Measurements from ENCODE around the gene ARHGAP1.

ARHGAP1 gene

DNA sequence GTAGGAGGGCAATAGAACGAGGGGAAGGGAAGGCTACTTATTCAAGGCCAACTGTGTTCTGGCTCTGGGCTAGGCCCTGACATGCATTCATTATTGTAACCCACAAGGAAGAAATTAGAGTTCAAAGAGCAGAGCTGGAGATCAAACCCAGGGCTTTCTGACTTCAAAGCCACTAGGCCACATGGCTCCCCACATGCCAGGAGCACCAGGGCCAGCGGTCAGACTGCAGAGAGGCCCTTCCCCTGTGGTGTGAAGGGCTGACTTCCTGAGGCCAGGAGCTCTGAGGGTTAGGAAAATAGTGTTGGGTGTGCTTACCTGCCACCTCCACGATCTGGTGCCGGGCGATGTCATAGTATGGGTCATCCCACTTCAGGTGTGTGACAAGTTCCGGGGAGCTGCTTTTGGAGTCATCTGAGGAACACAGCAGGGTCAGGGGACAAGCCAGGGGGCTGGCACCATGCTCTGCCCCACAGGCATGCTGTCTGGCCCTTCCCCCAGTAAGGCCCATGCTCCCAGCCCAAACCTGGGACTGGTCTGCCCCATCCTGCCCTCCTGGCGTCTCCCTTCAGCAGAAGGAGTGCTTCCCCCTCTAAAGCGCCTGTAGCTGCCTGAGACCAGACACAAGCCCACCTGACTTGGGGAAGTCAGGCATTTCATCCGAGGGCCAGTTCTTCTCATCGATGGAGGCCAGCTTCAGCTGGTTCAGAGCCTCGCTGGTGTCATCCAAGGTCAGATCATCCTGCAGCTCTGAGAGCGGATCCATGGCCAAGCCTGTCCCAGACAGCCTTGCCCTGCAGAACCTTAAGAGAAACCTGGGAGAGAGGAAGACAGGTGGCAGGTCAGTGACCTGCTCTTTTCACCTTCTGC lies 4.8 kb downstream of the ARHGAP1 start:
- DNase-seq (ENCODE audit: low read depth in 1 of 2, low spot score in 1 of 2): no peak

DNA sequence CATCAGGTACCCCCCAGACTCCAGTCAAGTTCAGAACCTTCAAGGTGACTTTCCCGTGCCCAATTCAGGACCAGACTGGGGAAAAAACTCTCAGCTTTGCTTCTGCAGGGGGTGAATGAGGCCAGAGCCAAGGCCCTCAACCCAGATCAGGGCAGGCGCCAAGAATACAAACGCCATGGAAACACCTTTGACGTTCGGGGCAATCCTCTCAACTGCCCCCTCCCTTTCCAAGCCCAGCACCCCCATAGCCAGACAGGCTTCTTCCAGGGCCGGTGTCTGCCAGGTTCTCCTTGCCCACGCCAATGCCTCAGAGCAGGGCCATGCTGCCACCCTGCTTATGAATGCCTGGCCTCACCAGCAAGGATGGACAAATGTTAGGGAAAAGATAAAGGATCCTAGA lies 5.8 kb downstream of the ARHGAP1 start:
- no peak for DNase-seq (ENCODE audit: low read depth in 1 of 2, low spot score in 1 of 2)

DNA sequence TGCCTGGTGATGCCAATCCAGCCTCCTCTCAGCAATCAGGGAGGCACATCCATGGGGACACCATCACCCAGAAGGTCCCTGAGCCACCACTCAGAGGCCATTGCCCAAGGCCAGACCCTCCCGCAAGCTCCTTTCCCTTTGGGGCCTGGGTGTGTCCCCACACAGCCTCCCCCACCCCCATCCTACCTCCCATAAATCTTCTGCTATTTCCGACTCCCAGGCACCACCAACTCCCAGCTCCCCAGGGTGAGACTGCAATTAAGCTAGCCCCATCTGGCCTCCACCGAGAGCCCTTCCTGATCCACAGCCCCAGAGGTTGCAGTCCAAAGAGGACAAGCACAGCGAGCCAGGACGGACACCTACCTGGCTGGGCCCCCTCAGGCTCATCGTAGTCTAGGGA lies 6.3 kb downstream of the ARHGAP1 start:
- no peak for DNase-seq (ENCODE audit: low read depth in 1 of 2, low spot score in 1 of 2)

GRCh38 chr11:46693597-46694012 lies 6.8 kb downstream of the ARHGAP1 start:
- no peak for DNase-seq (ENCODE audit: low read depth in 1 of 2, low spot score in 1 of 2)

- no peak for DNase-seq (ENCODE audit: low read depth in 1 of 2, low spot score in 1 of 2)
Measured at GRCh38 chr11:46692450-46692849, 8.0 kb downstream of the ARHGAP1 start.

- no peak for DNase-seq (ENCODE audit: low read depth in 1 of 2, low spot score in 1 of 2)
Measured at GRCh38 chr11:46690702-46691101, 9.7 kb downstream of the ARHGAP1 start.

DNA sequence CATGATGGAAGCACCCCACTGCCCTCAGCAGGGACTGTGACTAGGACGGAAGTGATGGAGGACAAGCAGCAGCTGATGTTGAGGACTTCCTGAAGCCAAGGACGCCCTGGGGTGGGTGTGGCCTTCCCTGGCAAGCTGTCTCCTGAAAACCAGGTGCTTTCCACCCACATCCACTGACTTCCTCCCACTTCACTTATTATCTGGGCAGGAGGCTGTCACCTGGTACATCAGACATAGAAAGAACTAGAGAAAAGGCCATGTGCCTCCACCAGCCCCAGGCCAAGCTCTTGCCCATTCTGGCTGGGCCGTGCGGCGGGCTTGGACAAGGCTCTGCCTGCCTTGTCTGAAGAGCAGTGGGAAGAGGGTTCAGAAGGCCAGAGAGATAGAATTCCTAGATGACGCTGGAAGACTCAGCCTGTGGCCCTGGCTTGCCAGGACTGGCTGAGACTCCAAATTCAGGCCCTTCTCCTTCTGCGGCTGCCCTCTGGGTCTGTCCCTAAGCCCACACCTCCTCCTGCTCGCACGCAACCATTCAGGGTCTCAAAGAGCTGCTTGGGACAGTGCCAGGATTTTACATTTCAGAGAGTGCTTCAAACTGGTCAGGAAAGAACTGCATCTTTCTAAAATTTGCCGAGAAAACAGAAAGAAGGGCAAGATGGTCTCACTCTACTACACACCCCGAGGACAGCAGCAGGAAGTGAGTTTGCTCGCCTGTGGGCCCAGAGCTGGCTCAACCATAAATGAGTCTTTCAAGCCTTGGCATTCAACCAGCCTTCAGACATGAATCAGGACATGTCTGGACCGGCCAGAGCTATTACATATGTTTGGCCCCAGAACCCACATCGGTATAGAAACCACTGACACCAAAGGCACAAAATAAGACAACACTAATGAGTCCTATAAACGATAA lies 13.3 kb downstream of the ARHGAP1 start:
- no peak for DNase-seq (ENCODE audit: low read depth in 1 of 2, low spot score in 1 of 2)

GRCh38 chr11:46684367-46684766 lies 16.1 kb downstream of the ARHGAP1 start:
- no peak for DNase-seq (ENCODE audit: low read depth in 1 of 2, low spot score in 1 of 2)

DNA sequence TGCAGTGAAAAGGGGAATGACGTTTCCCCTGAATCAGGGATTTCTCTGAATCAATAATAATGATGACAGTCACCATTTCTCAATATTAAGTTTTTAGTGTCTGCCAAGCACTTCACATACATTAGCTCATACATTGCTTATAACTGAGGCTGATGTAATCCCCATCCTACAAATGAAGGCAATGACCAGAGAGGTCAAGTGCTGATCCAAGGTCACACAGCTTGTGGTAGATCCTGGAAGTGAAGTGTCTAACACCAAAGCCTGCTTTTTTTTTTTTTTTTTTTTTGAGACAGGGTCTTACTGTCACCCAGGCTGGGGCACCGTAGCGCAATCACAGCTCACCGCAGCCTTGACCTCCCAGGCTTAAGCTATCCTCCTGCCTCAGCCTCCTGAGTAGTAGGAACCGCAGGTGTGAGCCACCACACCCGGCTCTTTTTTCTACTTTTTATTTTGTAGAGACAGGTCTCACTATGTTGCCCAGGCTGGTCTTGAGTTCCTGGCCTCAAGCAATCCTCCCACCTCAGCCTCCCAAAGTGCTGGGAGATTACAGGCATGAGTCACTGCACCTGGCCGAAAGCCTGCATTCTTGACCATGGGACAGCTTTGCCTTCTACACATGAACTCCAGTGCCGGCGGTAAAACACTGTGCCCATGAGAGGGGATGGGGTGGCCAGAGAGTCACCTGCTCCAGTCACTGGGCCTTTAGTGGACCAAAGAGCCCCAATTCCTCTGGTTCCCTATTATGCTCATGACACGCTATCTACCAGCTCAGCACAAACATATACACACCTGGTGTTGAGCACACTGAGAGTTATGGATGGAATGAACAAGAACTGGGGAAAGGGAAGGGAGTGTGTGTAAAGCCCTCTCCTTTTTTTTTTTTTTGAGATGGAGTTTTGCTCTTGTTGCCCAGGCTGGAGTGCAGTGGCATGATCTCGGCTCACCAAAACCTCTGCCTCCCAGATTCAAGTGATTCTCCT lies 17.4 kb downstream of the ARHGAP1 start:
- DNase-seq (ENCODE audit: low read depth in 1 of 2, low spot score in 1 of 2): no peak

- DNase-seq (ENCODE audit: low read depth in 1 of 2, low spot score in 1 of 2): no peak
Measured at GRCh38 chr11:46681814-46682213, 18.6 kb downstream of the ARHGAP1 start.

DNA sequence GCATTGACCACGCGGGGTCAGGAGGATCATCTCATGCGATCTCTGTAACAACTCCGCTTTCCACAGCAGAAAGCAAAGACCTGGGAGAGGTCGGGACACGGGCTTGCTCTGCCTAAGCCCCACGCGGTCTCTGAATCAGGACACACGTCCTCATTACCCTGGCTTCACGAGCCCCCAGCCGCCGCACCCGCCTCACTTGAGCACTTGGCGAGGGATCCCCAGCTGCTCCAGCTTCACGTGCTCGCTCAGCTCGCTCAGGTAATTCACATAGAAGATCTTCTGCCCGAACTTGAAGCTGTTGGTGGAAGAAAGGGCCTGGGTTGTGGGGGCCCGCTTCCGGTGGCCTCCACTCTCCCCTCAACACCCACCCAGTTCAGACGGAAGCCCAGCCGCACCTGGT lies 19.6 kb downstream of the ARHGAP1 start:
- DNase-seq (ENCODE audit: low read depth in 1 of 2, low spot score in 1 of 2): no peak

DNA sequence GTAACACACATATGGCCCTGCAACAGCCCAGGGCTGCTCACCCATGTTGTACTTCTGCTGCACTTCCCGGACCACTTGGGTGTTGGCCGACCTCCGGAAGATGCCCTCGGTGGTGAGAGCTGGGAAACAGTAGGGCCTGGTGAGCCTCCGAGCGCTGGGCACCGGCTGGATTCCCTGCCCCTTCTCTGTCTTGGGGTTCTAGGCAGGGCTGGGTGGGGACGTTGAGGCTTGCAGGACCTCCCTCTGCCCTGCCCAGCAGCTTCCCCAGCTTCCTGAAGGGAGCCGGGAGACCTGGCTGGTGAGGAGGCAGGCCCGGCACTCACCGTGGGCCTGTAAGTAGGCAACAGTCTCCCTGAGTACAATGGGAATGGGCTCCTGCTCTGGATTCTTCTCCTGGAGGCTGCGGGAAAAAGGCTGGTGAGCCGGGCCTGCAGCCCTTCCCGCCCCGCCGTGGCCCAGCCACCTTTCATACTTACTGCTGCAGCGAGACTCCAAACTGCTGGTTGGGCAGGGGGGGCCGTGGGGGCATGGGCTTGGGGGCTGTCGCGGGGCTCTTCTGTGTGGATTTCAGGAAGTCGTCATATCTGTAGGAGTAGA lies 20.2 kb downstream of the ARHGAP1 start:
- no peak for DNase-seq (ENCODE audit: low read depth in 1 of 2, low spot score in 1 of 2)

DNA sequence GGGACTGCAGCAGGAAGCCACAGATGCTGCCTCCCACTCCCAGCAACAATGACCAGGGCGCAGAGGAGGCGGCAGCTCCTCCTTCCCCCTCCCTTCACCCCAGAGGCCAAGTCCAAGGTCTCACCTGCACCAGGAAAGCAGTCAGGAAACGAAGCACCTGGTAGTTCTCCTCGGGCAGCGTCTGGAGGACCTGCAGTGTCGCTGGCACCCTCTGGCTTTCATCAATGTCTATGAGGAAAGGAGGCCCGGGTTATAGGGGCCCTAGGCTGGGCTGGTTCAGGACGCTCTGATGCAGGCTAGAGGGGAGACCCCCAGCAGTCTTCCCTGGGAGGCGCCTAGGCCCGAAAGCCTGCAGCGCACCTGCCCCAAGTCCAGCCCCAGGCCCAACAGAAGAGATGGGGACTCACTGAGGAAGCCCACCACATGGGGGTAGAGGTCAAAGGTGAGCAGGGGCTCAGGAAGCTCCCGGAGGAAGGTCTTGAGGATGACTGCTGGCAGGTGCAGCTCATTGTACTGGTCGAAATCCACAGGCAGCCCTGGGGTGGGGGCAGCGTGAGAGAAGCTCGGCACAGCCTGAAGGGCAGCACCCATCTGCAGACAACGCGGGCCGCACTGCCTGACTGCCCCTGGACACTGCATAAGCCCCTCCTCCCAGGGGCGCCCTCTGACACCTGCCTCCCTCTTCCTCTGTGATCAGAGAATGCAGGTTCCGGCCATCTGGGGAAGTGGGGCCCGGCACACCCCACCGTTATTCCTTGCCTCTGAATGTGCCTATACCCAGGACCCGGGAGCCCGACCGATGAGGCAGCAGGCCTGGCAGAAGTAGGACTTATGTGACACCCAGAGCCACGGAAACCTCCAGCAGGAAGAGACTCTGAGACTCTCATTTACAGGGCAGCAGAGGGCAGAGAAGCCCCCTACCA lies 20.9 kb downstream of the ARHGAP1 start:
- DNase-seq (ENCODE audit: low read depth in 1 of 2, low spot score in 1 of 2): no peak

- DNase-seq (ENCODE audit: low read depth in 1 of 2, low spot score in 1 of 2): no peak
Measured at GRCh38 chr11:46678741-46679130, 21.7 kb downstream of the ARHGAP1 start.

- no peak for DNase-seq (ENCODE audit: low read depth in 1 of 2, low spot score in 1 of 2)
Measured at GRCh38 chr11:46677991-46678740, 22.3 kb downstream of the ARHGAP1 start.

DNA sequence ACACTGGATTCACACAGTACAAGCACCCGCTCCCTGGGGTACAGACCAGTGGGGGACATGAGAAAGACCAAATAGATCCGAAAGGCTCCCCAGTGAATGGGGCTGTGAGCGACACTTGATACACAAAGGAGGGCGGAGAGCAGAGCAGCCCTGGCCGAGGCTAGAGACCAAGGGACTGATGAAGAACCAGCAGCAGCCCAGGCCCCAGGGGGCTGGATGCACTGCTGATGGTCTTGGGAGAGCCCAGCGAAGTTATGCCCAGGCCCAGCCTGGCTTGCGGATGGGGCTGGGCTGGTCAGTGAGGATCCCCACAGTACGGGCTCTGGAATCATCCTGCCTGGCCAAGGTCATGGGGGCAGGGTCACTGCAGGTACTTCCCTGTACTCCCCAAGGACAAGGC lies 23.2 kb downstream of the ARHGAP1 start:
- no peak for DNase-seq (ENCODE audit: low read depth in 1 of 2, low spot score in 1 of 2)

- no peak for DNase-seq (ENCODE audit: low read depth in 1 of 2, low spot score in 1 of 2)
Measured at GRCh38 chr11:46676436-46677158, 23.8 kb downstream of the ARHGAP1 start.

DNA sequence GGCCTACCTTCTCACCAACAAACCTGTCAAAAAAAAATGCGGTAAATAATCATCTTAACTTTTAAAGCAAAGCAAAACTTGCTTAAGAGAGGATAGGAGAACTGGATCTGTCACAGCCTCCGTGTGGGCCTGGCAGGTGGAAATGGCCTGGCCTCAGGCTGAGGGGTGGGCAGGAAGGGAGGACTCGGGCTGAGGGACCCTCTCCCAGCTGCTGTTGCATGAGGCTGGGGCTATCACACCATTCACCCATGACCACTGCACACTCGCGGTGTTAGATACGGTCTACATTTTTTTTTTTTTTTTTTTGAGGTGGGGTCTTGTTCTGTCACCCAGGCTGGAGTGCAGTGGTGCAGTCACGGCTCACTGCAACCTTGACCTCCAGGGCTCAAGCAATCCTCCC lies 24.5 kb downstream of the ARHGAP1 start:
- DNase-seq (ENCODE audit: low read depth in 1 of 2, low spot score in 1 of 2): no peak
